H1 (cell line): ENCODE measurements around the gene TRDN. TPM values are rescaled to one million over a fixed set of nuclear protein-coding genes. Genes with fewer than 3 reads are reported as not detected.

Experiments
- EGR1 ChIP-seq: IDR thresholded peaks from 2 replicates; pipeline ENCODE4 v1.6.1; 2011; ENCODE audit warnings: low read depth, low read length, borderline replicate concordance
- GTF2F1 ChIP-seq: IDR thresholded peaks from 2 replicates; pipeline ENCODE4 v1.6.1; 2012; ENCODE audit warnings: low read depth, low read length, improper control_type of control experiment, borderline replicate concordance
- NANOG ChIP-seq: IDR thresholded peaks from 2 replicates; pipeline ENCODE4 v1.6.1; 2011; ENCODE audit warnings: low read length, low read depth, mild to moderate bottlenecking, inconsistent platforms; ENCODE audit not compliant: insufficient read depth, poor library complexity, severe bottlenecking
- polyA plus RNA-seq, 7 experiments: library from polyadenylated mRNA; depleted of rRNA in 3 of 7; stranded (reverse) in 5 of 7; unstranded in 2 of 7; fragments of >200 nt in 5 of 7; fragments of 200-250 nt in 2 of 7; gene quantifications; 1 replicate in 5 of 7; 2 replicates in 1 of 7; 4 replicates in 1 of 7; pipeline versions ENCODE4 v1.2.1 to v1.2.3, GENCODE V29; 2011 to 2013; ENCODE audit warnings: missing spikeins in 2 of 7, mixed read lengths in 2 of 7
- total RNA-seq: library from RNA; stranded (reverse); fragmentation: NEBNext Ultra II Directional; extraction: Animal tissue kit (Norgen Biotek cat#: 25700); gene quantifications from 2 replicates; pipeline ENCODE4 v1.2.1, GENCODE V29; 2021
- TF ChIP-seq, protein P1 (sequence below): IDR thresholded peaks from 2 replicates; pipeline ENCODE4 v1.6.1; 2011; ENCODE audit warnings: low read length, improper control_type of control experiment
- TF ChIP-seq, protein P2 (sequence below): IDR thresholded peaks from 2 replicates; pipeline ENCODE4 v1.6.1; 2012; ENCODE audit warnings: low read length, inconsistent platforms
- TF ChIP-seq, protein P3 (sequence below), 3 experiments: IDR thresholded peaks; 1 replicate in 2 of 3; 2 replicates in 1 of 3; pipeline versions ENCODE4 v1.5.1 to v1.6.1; 2011; ENCODE audit warnings: low read length in 3 of 3, mild to moderate bottlenecking in 3 of 3, inconsistent platforms in 2 of 3, low read depth in 1 of 3, moderate library complexity in 1 of 3; ENCODE audit not compliant: insufficient read depth in 1 of 3; ENCODE audit errors: control extremely low read depth in 1 of 3
- TF ChIP-seq, protein P4 (sequence below): IDR thresholded peaks from 2 replicates; pipeline ENCODE4 v1.6.1; 2012; ENCODE audit warnings: inconsistent platforms
- TF ChIP-seq, protein P5 (sequence below): IDR thresholded peaks from 2 replicates; pipeline ENCODE4 v1.6.1; 2012; ENCODE audit warnings: inconsistent platforms

Gene TRDN
- total and polyA plus RNA-seq, 2 of the 8 experiments (the other 6 are each of a cell fraction or from before 2014, with no cell fraction given): 1.6 to 41.6 TPM

DNA sequence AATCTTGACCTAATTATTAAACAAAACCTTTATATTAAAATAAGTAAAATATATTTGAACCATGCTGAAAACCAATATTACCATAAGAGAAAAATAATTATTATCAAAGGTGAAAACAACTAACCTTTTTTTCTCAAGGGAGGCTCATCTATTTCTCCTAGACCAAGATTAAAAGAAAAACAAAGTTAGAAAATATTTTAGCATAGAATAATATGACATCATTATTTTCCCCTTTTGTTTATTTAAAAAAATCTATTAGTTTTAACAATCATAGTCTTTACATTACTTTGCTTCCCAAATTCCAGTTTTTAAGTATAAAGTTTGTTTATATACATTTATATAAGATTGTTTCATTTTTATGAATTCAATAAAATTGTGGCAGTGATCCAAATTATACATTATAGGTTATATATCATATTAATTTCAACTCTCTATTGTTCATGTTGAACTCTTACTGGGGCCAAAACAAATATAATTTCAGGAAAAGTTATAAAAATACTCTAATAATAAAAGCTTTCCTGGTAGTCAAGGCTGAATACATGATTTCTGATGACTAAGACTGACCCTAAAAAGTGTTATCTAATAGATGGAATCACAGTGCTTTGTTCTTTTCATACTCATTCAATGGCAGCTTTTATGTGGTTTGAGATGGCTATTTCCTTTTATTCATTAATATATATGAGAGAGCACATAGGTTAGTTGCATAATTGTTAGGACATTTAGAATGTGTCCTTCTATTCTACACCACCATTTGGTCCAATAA, 89.4 kb downstream of the TRDN start (continued):
- TF ChIP-seq, protein P1, sequence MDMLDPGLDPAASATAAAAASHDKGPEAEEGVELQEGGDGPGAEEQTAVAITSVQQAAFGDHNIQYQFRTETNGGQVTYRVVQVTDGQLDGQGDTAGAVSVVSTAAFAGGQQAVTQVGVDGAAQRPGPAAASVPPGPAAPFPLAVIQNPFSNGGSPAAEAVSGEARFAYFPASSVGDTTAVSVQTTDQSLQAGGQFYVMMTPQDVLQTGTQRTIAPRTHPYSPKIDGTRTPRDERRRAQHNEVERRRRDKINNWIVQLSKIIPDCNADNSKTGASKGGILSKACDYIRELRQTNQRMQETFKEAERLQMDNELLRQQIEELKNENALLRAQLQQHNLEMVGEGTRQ: no peak
- no peak for TF ChIP-seq NANOG
- TF ChIP-seq GTF2F1: no peak
- TF ChIP-seq EGR1: no peak
- TF ChIP-seq, protein P2, sequence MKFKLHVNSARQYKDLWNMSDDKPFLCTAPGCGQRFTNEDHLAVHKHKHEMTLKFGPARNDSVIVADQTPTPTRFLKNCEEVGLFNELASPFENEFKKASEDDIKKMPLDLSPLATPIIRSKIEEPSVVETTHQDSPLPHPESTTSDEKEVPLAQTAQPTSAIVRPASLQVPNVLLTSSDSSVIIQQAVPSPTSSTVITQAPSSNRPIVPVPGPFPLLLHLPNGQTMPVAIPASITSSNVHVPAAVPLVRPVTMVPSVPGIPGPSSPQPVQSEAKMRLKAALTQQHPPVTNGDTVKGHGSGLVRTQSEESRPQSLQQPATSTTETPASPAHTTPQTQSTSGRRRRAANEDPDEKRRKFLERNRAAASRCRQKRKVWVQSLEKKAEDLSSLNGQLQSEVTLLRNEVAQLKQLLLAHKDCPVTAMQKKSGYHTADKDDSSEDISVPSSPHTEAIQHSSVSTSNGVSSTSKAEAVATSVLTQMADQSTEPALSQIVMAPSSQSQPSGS: no peak
- TF ChIP-seq, protein P3, sequence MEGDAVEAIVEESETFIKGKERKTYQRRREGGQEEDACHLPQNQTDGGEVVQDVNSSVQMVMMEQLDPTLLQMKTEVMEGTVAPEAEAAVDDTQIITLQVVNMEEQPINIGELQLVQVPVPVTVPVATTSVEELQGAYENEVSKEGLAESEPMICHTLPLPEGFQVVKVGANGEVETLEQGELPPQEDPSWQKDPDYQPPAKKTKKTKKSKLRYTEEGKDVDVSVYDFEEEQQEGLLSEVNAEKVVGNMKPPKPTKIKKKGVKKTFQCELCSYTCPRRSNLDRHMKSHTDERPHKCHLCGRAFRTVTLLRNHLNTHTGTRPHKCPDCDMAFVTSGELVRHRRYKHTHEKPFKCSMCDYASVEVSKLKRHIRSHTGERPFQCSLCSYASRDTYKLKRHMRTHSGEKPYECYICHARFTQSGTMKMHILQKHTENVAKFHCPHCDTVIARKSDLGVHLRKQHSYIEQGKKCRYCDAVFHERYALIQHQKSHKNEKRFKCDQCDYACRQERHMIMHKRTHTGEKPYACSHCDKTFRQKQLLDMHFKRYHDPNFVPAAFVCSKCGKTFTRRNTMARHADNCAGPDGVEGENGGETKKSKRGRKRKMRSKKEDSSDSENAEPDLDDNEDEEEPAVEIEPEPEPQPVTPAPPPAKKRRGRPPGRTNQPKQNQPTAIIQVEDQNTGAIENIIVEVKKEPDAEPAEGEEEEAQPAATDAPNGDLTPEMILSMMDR (IDR thresholded peaks at IDR 0.05; ENCODE audit: control extremely low read depth in 1 of 3, insufficient read depth in 1 of 3, low read depth in 1 of 3, low read length in 3 of 3): no peak
- TF ChIP-seq, protein P4, sequence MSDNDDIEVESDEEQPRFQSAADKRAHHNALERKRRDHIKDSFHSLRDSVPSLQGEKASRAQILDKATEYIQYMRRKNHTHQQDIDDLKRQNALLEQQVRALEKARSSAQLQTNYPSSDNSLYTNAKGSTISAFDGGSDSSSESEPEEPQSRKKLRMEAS: no peak
- TF ChIP-seq, protein P5, sequence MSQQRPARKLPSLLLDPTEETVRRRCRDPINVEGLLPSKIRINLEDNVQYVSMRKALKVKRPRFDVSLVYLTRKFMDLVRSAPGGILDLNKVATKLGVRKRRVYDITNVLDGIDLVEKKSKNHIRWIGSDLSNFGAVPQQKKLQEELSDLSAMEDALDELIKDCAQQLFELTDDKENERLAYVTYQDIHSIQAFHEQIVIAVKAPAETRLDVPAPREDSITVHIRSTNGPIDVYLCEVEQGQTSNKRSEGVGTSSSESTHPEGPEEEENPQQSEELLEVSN: no peak
